Activated T-cell treated with anti-CD3 and anti-CD28 coated beads, Interleukin-2, amount 50 U/mL, for 72 hours (primary cell): ENCODE measurements around the gene EDRF1. TPM values are rescaled to one million over a fixed set of nuclear protein-coding genes. Genes with fewer than 3 reads are reported as not detected.

ENCODE experiments used
- ATAC-seq, 2 donors: fragments of 150-1000 bp; cut with Tn5 transposase; replicated peaks in 1 of 2; 2 replicates each; pipeline ENCODE4 v1.10.0; 2021; ENCODE audit warnings: moderate library complexity in 2 of 2, mild to moderate bottlenecking in 1 of 2
- DNase-seq, 2 donors: peaks; one replicate each; pipeline ENCODE4 v3.0.0; 2021 to 2022; ENCODE audit warnings: mixed read lengths in 1 of 2
- H3K27ac Mint-ChIP-seq: one replicate; pipeline ENCODE4 v1.8.0; 2022; ENCODE audit warnings: mild to moderate bottlenecking, moderate library complexity, mixed read lengths
- H3K27me3 Mint-ChIP-seq: one replicate; pipeline ENCODE4 v1.8.0; 2022; ENCODE audit warnings: low read depth, mixed read lengths
- H3K36me3 Mint-ChIP-seq, 2 donors: one replicate each; pipeline ENCODE4 v1.8.0; 2022; ENCODE audit warnings: mixed read lengths in 2 of 2, mild to moderate bottlenecking in 1 of 2; ENCODE audit not compliant: insufficient read depth in 2 of 2
- H3K4me1 Mint-ChIP-seq: one replicate; pipeline ENCODE4 v1.8.0; 2022; ENCODE audit warnings: low read depth, mixed read lengths
- H3K4me3 Mint-ChIP-seq, 2 donors: one replicate each; pipeline ENCODE4 v1.8.0; 2022; ENCODE audit warnings: mild to moderate bottlenecking in 2 of 2, mixed read lengths in 2 of 2, moderate library complexity in 2 of 2
- H3K9me3 Mint-ChIP-seq, 2 donors: one replicate each; pipeline ENCODE4 v1.8.0; 2022; ENCODE audit warnings: mixed read lengths in 2 of 2
- total RNA-seq, 2 donors: library from RNA; stranded (reverse); gene quantifications; one replicate each; pipeline ENCODE4 v1.2.3, GENCODE V29; 2022

EDRF1 gene
- total RNA-seq, 2 donors from 2014 or later: 25.1 to 26.3 TPM

- ATAC-seq: peak in 1 of 2 donors; percentile 7
- Mint-ChIP-seq H3K36me3 (peaks cover 0 to 4% of the 10 kb centered on the region in 2 donors), H3K9me3 (no peaks in the 10 kb centered on the region), H3K4me1 (peaks cover 6% of the 10 kb centered on the region), H3K27ac (no peak overlapping the region), H3K4me3 (no peak overlapping the region), H3K27me3 (no peaks in the 10 kb centered on the region)
- no peak for DNase-seq
Observed at GRCh38 chr10:125792342-125793300, 73.1 kb downstream of the EDRF1 start.

- Mint-ChIP-seq H3K9me3 (no peaks in the 10 kb centered on the region), H3K36me3 (peaks cover 0 to 4% of the 10 kb centered on the region in 2 donors), H3K4me1 (no peaks in the 10 kb centered on the region), H3K4me3 (no peak overlapping the region), H3K27me3 (no peaks in the 10 kb centered on the region), H3K27ac (no peak overlapping the region)
- DNase-seq: no peak
- no peak for ATAC-seq
Observed at GRCh38 chr10:125795128-125795527, 75.6 kb downstream of the EDRF1 start.

- no peak overlapping the region for H3K4me3 Mint-ChIP-seq
- H3K4me1 Mint-ChIP-seq: no peaks in the 10 kb centered on the region
- H3K27ac Mint-ChIP-seq: no peak overlapping the region
- no peaks in the 10 kb centered on the region for H3K9me3 Mint-ChIP-seq
- H3K27me3 Mint-ChIP-seq: no peaks in the 10 kb centered on the region
- ATAC-seq (no peak), DNase-seq (no peak)
- peaks cover 0 to 4% of the 10 kb centered on the region in 2 donors for H3K36me3 Mint-ChIP-seq
Observed at GRCh38 chr10:125795637-125796190, 76.2 kb downstream of the EDRF1 start.

GRCh38 chr10:125797424-125797823, 77.9 kb downstream of the EDRF1 start:
- no peaks in the 10 kb centered on the region for H3K9me3 Mint-ChIP-seq
- peaks cover 0 to 4% of the 10 kb centered on the region in 2 donors for H3K36me3 Mint-ChIP-seq
- no peaks in the 10 kb centered on the region for H3K4me1 Mint-ChIP-seq
- ATAC-seq (no peak), DNase-seq (no peak)
- H3K27me3 Mint-ChIP-seq: no peaks in the 10 kb centered on the region
- H3K4me3 Mint-ChIP-seq: no peak overlapping the region
- no peak overlapping the region for H3K27ac Mint-ChIP-seq

GRCh38 chr10:125797994-125798662, 78.6 kb downstream of the EDRF1 start:
- H3K27ac Mint-ChIP-seq: peak overlapping the region; percentile 46
- H3K4me3 Mint-ChIP-seq: no peak overlapping the region
- H3K36me3 Mint-ChIP-seq: peaks cover 0 to 4% of the 10 kb centered on the region in 2 donors
- DNase-seq: no peak
- no peak for ATAC-seq
- H3K4me1 Mint-ChIP-seq: peaks cover 6% of the 10 kb centered on the region
- no peaks in the 10 kb centered on the region for H3K27me3 Mint-ChIP-seq
- no peaks in the 10 kb centered on the region for H3K9me3 Mint-ChIP-seq

- no peak overlapping the region for H3K27ac Mint-ChIP-seq
- no peak for ATAC-seq
- no peak overlapping the region for H3K4me3 Mint-ChIP-seq
Observed at GRCh38 chr10:125799451-125800182, 80.1 kb downstream of the EDRF1 start.

GRCh38 chr10:125801574-125801973, 82.1 kb downstream of the EDRF1 start:
- no peaks in the 10 kb centered on the region for H3K9me3 Mint-ChIP-seq
- DNase-seq (no peak), ATAC-seq (no peak)
- no peaks in the 10 kb centered on the region for H3K27me3 Mint-ChIP-seq
- H3K36me3 Mint-ChIP-seq: peaks cover 0 to 2% of the 10 kb centered on the region in 2 donors
- peaks cover 6% of the 10 kb centered on the region for H3K4me1 Mint-ChIP-seq
- H3K4me3 Mint-ChIP-seq: no peak overlapping the region
- no peak overlapping the region for H3K27ac Mint-ChIP-seq

More at GRCh38 chr10:125799451-125800182, 80.1 kb downstream of the EDRF1 start:
- Mint-ChIP-seq H3K9me3 (no peaks in the 10 kb centered on the region), H3K4me1 (peaks cover 6% of the 10 kb centered on the region), H3K36me3 (no peaks in the 10 kb centered on the region), H3K27me3 (no peaks in the 10 kb centered on the region)
- no peak for DNase-seq

GRCh38 chr10:125802131-125802530, 82.6 kb downstream of the EDRF1 start:
- DNase-seq (no peak), ATAC-seq (no peak)
- H3K4me1 Mint-ChIP-seq: peaks cover 6% of the 10 kb centered on the region
- no peak overlapping the region for H3K27ac Mint-ChIP-seq
- peaks cover 0 to 2% of the 10 kb centered on the region in 2 donors for H3K36me3 Mint-ChIP-seq
- H3K27me3 Mint-ChIP-seq: no peaks in the 10 kb centered on the region
- no peaks in the 10 kb centered on the region for H3K9me3 Mint-ChIP-seq
- no peak overlapping the region for H3K4me3 Mint-ChIP-seq

GRCh38 chr10:125802739-125803138, 83.2 kb downstream of the EDRF1 start:
- peaks cover 0 to 2% of the 10 kb centered on the region in 2 donors for H3K36me3 Mint-ChIP-seq
- H3K4me3 Mint-ChIP-seq: no peak overlapping the region
- no peaks in the 10 kb centered on the region for H3K9me3 Mint-ChIP-seq
- DNase-seq (no peak), ATAC-seq (no peak)
- no peaks in the 10 kb centered on the region for H3K27me3 Mint-ChIP-seq
- no peak overlapping the region for H3K27ac Mint-ChIP-seq
- peaks cover 6% of the 10 kb centered on the region for H3K4me1 Mint-ChIP-seq

GRCh38 chr10:125808047-125808446, 88.5 kb downstream of the EDRF1 start:
- DNase-seq (no peak), ATAC-seq (no peak)
- no peaks in the 10 kb centered on the region for H3K27me3 Mint-ChIP-seq
- H3K9me3 Mint-ChIP-seq: no peaks in the 10 kb centered on the region
- H3K27ac Mint-ChIP-seq: peak overlapping the region; percentile 13
- peaks cover 1 to 6% of the 10 kb centered on the region in 2 donors for H3K36me3 Mint-ChIP-seq
- H3K4me3 Mint-ChIP-seq: no peak overlapping the region
- peaks cover under 1% of the 10 kb centered on the region for H3K4me1 Mint-ChIP-seq

- H3K4me1 Mint-ChIP-seq: no peaks in the 10 kb centered on the region
- no peaks in the 10 kb centered on the region for H3K27me3 Mint-ChIP-seq
- no peak overlapping the region for H3K4me3 Mint-ChIP-seq
- DNase-seq (no peak), ATAC-seq (no peak)
- peaks cover 1 to 5% of the 10 kb centered on the region in 2 donors for H3K36me3 Mint-ChIP-seq
- no peaks in the 10 kb centered on the region for H3K9me3 Mint-ChIP-seq
- H3K27ac Mint-ChIP-seq: no peak overlapping the region
Observed at GRCh38 chr10:125811251-125811650, 91.7 kb downstream of the EDRF1 start.

GRCh38 chr10:125812128-125812750, 92.7 kb downstream of the EDRF1 start:
- Mint-ChIP-seq H3K36me3 (peaks cover 1 to 5% of the 10 kb centered on the region in 2 donors), H3K27me3 (no peaks in the 10 kb centered on the region), H3K9me3 (no peaks in the 10 kb centered on the region), H3K4me1 (no peaks in the 10 kb centered on the region), H3K27ac (no peak overlapping the region), H3K4me3 (no peak overlapping the region)
- ATAC-seq: no peak
- no peak for DNase-seq
